NCI-H146 treated with DMSO at 0.1 percent for 48 hours (cell line): ENCODE data around the gene TNIP1.

Experiments
- DNase-seq: peaks from one replicate; lab custom pipeline; 2025; ENCODE audit not compliant: unreplicated experiment; lab: John Stamatoyannopoulos, UW

TNIP1 gene

GRCh38 chr5:151080613-151081430 lies at the start of gene TNIP1:
Gene TNIP1 (minus strand): TSS chr5:151081034. CDS start chr5:151065095, 15,939 bp downstream.
- DNase-seq = peak; percentile 56

DNA sequence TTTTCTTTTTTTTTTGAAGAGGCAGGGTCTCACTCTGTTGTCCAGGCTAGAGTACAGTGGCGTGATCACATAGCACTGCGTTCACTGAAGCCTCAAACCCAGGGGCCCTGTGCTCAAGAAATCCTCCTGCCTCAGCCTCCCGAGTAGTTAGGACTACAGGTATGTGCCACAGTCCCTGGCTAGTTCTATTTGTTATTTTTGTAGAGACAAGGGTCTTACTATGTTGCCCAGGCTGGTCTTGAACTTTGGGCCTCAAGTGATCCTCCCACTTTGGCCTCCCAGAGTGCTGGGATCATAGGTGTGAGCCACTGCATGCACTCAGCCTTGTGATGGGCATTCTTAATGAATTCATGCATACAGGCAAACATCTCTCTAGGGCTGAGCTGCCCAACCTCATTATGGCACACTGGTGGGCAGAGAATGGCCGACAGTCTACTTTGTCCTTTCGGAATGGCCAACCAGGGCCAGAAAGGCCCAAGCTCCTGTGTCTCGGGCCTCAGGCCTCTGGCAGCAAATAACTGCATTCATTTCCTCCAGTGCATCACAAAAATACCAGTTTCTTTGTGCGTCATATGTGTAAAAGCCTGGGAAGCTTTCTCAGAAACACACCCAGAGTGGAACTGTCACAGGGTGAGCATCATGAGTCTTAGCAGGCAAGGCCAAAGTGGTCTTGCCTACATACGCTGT lies 49.5 kb upstream of the TNIP1 start:
- DNase-seq = no peak

DNA sequence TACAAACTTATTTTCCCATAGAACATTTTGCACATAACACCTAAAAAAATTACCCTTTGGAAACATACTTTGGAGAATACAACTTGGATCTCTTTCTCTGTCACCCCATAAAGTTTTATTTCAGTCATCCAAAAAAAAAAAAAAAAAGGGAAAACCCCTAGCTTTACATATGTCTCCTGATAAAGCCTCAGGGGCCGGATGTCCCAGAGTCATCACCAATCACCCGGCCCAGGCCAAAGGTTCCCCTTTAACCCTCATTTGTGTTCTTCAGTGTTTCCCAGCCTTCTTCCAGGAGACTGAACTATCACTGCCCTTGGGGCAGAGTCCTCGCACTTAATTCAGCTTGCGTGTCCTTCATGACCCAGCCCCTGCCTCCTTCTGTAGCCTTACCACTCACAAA lies 48.0 kb upstream of the TNIP1 start:
- no peak for DNase-seq

DNA sequence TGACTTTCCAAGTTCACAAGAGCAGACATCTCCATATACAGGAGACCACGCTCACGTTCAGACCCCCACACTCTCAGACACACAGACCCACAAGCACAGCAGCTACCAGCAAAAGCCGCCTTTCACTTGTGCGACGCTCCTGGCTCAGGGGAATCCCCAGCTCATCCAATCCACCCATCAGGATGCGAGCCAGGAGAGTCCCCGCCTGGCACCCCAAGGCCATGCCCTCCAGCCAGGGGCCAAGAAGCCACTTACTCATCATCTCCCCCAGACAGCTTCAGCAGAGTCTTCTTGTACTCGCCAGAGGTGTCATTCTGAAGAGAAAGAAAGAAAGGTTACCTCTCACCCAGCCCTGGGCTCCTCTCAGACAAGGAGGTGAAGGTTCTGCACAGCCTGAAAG lies 47.1 kb upstream of the TNIP1 start:
- DNase-seq = no peak

- peak; percentile 8 for DNase-seq
Observed at GRCh38 chr5:151126199-151126645, 45.4 kb upstream of the TNIP1 start.

- DNase-seq = no peak
Observed at GRCh38 chr5:151125421-151125820, 44.6 kb upstream of the TNIP1 start.

DNA sequence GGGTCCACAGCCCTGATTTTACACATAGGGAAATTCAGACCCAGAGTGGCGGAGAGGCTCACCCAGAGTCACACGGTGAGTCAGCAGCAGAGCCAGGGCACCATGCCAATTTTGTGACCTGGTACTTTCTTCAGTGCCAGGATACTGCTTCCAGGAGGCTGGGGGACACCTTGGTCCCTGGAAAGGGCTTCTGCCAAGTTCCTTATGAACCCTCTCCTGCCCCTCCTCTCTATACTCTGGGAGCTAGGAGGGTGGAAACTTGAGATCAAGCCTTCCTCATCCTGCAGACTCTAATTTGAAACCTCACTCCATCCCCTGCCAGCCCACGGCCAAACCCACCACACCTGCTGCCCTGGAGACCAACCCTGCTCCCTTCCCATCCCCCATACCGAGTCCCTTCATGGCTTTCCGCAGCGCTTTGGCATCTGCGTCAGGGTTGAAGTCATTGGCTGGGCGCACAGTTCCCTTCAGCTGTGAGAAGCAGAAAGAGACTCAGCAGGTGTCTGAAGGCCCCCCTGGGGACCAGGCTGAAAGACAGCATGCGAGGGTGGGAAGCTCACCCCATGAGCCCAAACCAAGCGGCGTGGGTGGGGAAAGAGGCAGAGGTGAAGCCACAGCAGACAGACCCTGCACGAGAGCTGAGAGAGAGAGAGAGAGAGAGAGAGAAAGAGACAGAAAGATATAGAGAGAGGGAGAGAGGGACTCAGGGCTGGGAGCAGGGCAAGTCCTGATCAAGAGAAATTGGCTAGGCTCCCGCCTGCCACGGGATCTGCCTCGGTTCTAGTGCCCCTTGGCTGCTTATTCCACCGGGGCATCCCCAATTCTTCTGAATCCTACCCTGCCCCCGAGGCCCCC lies 43.3 kb upstream of the TNIP1 start:
- DNase-seq = peak; percentile 4

DNA sequence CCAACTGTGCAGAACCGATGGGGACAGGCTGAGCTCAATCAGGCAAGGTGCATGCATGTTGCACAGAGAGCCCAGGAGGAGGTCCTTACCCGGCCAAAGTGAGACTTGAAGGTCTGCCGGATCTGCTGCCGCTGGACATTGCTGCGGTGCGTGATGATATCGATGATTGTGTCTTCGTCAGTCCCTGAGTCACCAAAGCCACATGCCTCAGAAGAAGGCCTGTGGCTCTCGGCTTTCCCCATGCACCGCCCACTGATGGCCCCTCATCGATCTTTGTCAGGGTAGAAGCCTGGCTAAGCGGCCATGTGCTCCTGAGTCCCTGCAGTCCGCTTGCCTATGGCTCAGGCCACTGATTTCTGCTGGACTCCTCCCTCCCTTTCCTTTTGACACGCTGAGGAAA lies 42.0 kb upstream of the TNIP1 start:
- no peak for DNase-seq

GRCh38 chr5:151121665-151122064 lies 40.8 kb upstream of the TNIP1 start:
- no peak for DNase-seq

DNA sequence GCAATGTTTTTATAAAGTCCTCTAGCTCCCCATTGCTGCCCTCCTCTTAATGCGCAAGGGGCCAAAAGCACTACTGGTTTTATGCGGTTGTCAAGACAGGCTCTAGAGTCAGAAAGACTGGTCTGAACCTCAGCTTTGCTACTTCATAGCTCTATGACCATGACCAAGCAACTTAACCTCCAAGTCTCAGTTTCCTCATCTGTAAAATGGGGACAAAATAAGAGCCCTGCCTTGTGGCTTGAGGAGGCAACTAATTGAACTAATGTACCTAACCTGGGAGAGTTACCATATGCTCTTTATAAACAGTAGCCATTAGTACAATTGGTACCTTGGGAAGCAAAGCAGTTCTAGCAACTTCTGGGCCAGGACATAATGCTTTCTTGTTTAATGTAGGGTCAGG lies 40.3 kb upstream of the TNIP1 start:
- DNase-seq = no peak

DNA sequence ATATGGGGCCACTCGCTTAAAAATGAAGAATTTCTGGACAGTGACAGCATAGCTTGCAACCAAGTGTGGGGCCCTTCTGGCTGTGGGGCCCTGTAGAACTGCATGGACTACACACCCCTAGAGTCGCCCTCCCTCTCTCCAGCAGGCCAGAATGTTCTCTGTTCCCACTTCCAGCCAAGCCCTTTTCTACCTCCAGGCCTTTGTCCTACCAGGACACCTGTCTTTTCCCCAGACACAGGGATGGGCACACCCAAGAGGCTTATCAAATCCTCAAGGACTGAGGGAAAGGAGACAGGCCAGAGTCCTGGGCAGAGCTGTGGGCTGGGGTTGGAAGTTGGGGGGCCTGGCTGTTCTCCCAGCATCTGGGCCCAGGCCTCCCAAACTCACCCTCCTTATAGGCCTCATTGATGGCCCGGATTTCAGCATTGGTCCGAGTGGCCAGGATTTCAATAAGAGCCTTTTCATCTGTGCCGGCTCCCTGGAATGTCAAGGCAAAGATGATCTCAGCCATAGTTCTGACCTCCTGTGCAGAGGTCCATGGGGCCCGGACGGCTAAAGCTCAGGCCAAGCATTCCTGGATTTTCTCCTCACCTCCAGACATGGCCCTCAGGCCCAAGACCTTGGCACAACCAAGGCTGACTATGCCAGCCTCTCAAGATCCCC lies 38.2 kb upstream of the TNIP1 start:
- no peak for DNase-seq

DNA sequence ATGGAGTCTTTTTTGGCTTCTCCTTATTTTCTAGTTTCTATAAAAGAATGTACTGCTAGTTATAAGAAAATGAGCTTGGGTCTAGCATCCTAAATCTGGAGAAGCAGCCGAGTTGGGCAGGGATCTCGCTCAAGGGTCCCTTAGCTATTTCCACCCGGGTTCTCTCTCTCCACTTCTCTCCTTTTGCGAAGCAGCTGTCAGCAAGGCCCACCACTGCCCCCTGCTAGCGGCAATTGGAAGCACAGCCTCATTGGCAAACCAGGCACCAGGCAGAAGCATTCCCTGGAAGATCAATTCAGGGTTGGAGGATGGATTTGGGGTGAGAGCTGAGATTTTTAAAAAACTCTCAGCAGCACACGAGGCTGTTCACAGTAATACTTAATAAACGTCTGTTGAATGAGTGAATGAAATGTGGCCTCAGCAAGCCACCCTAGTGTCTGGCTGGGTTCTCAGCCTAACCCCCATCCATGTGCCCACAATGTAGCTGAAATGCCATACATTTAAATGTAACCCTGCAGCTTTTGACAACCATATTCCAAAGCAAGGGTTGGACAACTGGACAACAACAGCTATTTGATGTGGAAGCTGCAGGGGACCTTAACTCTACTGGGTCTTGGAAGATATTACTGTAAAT lies 34.6 kb upstream of the TNIP1 start:
- peak; percentile 11 for DNase-seq

DNA sequence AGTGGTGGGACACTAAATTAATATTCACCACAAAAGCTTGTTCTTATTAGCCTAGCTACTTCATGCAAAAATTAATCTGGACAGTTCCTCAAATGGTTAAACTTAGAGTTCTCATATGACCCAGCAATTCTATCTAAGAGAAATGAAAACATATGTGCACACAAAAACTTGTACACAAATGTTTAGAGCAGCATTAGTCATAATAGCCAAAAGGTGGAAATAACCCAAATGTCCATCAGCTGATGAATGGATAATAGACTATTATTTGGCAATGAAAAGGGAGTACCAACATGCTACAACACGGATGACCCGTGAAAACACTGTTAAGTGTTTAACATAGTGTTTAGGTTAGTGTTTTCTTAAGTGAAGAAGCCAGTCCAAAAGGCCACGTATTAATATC lies 32.8 kb upstream of the TNIP1 start:
- no peak for DNase-seq

DNA sequence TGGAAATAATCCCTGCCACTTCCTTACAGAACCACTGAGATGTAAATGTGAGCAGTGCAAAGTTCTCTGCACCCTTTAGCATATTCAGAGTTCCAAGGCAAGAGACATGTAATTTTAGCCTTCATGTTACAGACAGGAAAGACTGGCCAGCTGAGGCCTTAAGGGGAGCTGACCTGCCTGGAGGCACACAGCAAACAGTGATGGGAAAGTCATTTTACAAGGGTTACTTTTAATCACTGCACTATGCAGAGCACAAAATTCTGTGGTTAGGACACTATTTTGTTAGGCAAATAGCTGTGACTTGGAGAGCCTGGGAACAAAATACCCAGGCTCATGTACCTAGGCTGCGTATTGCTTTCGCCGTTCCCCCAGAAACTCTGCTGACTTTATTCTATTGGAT lies 30.2 kb upstream of the TNIP1 start:
- no peak for DNase-seq

DNA sequence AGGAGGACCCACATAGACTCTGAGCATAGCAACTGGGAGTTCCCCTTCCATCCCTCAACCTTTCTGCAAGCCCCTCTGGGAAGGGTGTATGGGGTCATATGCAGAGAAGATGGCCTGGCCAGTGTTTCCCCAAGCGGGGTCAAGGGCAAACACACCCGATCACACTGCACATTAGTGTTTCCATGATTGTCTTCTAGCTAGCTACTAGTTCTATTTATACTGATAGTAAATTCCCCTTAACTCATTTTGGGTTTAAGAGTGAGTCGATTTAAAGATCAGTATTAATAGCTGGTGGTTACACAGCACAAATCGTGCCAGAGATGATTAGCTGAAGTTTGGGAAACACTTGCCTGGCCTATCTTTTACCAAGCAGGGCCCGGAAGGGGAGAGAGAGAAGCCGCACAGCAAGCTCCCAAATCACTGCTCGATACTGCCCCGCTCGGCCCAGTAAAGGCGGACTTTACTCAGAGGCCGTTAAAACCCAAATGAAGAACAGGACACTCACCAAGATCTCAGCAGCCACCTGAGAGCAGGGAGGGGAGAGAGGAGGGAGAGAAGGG lies 29.4 kb upstream of the TNIP1 start:
- no peak for DNase-seq

GRCh38 chr5:151108566-151108965 lies 27.7 kb upstream of the TNIP1 start:
- no peak for DNase-seq

- DNase-seq = no peak
Observed at GRCh38 chr5:151107738-151108520, 27.1 kb upstream of the TNIP1 start.

DNA sequence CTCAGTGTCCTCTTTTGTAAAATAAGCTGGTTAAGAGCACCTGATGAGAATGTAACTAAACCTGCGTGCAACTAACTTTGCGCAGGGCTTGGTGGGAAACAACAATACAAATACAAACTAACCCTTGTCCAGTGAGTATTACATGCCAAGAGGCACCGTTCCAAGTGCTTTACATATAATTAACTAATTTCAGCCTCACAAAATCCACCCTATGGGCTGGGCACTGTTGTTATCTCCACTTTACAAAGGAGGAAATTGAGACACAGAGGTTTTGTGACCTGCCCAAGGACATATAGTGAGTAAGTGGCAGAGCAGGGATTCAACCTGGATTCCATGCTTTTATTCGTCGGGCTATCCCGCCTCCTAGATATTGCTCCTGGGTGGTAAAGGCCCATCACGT lies 26.2 kb upstream of the TNIP1 start:
- DNase-seq = no peak

- DNase-seq = no peak
Observed at GRCh38 chr5:151106509-151106908, 25.7 kb upstream of the TNIP1 start.
